HFF-Myc (cell line): Measurements from ENCODE around the gene ZNF593.

Experiments
- DNase-seq: peaks from one replicate; pipeline ENCODE4 v3.0.0-alpha.2; 2011; ENCODE audit warnings: low read depth; ENCODE audit errors: extremely low read depth
- H3K4me3 ChIP-seq: replicated peaks from 2 replicates; pipeline ENCODE4 v1.5.1; 2011; ENCODE audit warnings: low read depth, mild to moderate bottlenecking, control low read depth, low read length
- CTCF ChIP-seq: IDR thresholded peaks from 2 replicates; pipeline ENCODE4 v1.5.1; 2012; ENCODE audit warnings: mild to moderate bottlenecking, low read depth, low read length, control low read depth; ENCODE audit errors: missing control alignments

ZNF593 gene

GRCh38 chr1:26210147-26210870 is 40.6 kb downstream of the ZNF593 start:
- H3K4me3 ChIP-seq, result no peak overlapping the region
- no peak for TF ChIP-seq CTCF
- no peak for DNase-seq

GRCh38 chr1:26212726-26213125 is 43.0 kb downstream of the ZNF593 start:
- no peak overlapping the region for H3K4me3 ChIP-seq
- DNase-seq, result no peak
- no peak for TF ChIP-seq CTCF

- H3K4me3 ChIP-seq, result no peak overlapping the region
- TF ChIP-seq CTCF, result no peak
- DNase-seq, result no peak
Measured at GRCh38 chr1:26213335-26213905, 43.7 kb downstream of the ZNF593 start.

- no peak for TF ChIP-seq CTCF
- DNase-seq, result no peak
- H3K4me3 ChIP-seq, result no peak overlapping the region
Measured at GRCh38 chr1:26215246-26215645, 45.5 kb downstream of the ZNF593 start.

- no peak for TF ChIP-seq CTCF
- no peak for DNase-seq
- no peak overlapping the region for H3K4me3 ChIP-seq
Measured at GRCh38 chr1:26218906-26219494, 49.3 kb downstream of the ZNF593 start.
